Colon (tissue), 2 donors: ENCODE data around the gene OGG1.

ENCODE experiments used
- FAIRE-seq: peaks from 2 replicates; lab custom pipeline; 2012; peaks lifted over from hg19 to GRCh38; lab: Jason Lieb, UNC
- donor health status: control.
- donor health status: control.

The OGG1 gene

DNA sequence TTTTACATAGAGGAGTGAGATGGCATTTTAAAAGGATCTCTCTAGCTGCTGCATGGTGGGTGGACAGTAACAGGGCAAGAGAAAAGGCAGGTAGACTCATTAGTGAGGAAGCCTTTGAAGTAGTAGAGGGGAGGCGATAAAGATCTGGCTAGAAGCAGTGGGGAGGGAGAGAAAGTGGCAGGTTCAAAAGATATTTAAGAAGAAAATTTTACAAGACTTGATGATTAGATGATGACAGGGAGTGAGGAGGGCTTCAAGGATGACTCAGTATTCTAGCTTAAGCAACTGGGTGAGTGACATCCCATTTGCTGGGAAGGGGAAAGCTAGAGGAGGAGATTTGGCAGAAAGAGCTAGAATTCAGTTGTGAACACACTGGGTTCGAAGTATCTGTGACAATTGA is 22.0 kb upstream of the OGG1 start:
- FAIRE-seq = no peak

DNA sequence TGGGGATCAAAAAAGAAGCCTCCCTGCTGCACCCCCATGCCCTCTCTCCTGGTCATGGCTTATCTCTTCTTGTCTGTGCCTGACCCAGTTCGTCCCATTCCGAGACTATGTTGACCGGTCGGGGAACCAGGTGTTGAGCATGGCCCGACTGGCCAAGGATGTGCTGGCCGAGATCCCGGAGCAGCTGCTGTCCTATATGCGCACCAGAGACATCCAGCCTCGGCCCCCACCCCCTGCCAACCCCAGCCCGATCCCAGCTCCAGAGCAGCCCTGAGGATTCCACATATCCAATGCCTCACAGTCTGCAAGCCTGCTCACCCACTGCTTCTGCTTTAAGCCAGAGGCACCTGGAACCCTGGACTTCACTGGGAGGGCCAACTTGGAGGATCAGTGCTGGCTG is 20.3 kb upstream of the OGG1 start:
- no peak for FAIRE-seq

GRCh38 chr3:9730657-9731205 is 19.0 kb upstream of the OGG1 start:
- no peak for FAIRE-seq

DNA sequence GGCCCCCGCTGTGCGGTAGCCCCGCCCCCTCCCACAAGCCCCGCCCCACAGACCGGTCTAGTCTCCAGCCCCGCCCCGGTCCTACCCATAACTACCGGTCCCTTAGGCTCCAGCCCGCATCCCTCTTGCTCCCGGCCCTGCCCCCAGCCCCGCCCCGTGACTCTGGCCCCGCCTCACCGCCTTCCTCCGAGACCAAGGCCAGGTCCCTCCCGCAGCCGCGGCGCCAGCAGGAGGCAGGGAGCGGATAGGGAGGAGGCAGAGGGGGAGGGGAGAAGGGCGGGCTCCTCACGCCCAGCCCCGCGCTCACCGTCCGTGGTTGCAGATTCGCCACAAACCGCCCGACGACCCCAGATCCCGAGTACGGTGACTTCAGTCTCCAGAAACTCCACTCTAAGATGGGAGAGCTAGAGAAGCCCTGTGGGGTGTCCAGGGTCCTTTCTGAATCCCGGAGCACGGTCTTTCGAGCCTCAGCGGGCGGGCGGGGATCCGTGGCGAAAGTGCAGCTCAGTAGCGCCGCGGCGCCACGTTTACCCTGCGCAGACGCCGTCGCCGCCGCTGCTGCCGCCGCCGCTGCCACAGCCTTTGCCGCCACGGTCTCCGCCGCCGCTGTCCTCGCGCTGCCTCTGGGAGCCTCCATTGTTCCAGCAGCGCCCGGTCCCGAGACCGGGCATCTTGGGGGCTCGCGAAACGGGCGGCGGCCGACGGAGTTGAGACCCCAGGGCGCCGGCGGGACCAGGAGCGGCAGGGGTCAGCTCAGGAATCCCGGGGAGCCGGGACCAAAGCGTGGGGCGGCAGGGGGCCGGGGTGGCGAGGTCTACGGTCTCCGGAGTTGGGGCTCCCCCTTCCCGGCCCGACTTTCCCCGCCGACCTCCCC is 18.3 kb upstream of the OGG1 start, which contains the start of gene BRPF1:
BRPF1 (plus strand) TSS at position 530 of the 874 bp plus-strand sequence. CDS start 2,406 bp downstream, outside the sequence.
- no peak for FAIRE-seq

- no peak for FAIRE-seq
These were observed 17.5 kb upstream of the OGG1 start for GRCh38 chr3:9732080-9732739.

DNA sequence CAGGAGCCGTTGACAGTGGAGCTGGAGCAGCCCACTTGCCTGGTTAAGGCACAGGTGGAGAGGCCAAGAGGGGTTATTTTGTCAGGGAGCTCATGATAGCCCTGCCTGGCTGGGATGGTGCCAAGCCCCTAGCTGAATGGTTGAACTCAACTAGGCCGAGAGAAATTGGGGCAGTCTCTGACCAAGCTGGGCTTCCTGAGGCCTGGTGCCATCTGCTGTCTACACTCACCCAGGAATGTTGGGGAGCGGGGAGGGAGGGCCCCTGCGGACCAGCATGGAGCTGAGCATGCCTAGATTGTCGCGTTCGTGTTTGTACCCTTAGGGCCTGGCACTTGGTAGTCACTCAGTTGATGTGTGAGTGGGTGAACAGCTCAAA is 17.0 kb upstream of the OGG1 start:
- no peak for FAIRE-seq

DNA sequence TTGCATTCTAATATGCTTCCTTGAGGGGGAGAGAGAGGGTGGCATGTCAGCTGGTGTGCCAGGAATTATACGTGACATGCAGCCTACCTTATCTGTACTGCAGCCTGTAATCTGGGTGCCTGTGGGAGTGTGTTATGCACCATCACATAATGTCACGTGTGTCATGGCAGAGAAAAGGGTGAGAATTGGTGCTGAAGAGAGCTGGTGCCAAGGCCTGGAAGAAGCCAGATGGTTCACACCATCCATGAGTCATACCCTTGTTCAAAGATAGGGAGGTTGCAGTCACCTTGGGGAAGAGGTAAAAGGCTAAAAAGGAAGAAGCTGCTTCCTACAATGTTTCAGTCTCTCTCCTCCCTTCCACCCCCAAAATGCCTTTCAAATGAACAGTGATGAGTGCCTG is 12.9 kb upstream of the OGG1 start:
- no peak for FAIRE-seq

- FAIRE-seq = no peak
These were observed 10.6 kb upstream of the OGG1 start for GRCh38 chr3:9739181-9739580.

GRCh38 chr3:9742560-9742959 is 7.2 kb upstream of the OGG1 start:
- no peak for FAIRE-seq

GRCh38 chr3:9743548-9743947 is 6.2 kb upstream of the OGG1 start:
- FAIRE-seq = no peak

DNA sequence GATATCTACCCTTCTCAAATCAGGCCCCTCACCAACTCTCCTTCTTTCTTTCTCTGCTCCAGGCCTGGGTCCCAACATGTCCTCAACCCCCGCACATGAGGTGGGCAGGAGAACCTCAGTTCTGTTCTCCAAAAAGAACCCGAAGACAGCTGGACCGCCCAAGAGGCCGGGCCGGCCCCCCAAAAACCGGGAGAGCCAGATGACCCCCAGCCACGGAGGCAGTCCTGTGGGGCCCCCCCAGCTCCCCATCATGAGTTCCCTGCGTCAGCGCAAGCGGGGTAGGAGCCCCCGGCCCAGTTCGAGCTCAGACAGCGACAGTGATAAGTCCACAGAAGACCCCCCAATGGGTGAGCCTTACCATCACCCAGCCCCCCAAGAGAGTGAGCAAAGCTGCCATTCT is 5.6 kb upstream of the OGG1 start:
- no peak for FAIRE-seq

- no peak for FAIRE-seq
These were observed 4.2 kb upstream of the OGG1 start for GRCh38 chr3:9745521-9745920.

DNA sequence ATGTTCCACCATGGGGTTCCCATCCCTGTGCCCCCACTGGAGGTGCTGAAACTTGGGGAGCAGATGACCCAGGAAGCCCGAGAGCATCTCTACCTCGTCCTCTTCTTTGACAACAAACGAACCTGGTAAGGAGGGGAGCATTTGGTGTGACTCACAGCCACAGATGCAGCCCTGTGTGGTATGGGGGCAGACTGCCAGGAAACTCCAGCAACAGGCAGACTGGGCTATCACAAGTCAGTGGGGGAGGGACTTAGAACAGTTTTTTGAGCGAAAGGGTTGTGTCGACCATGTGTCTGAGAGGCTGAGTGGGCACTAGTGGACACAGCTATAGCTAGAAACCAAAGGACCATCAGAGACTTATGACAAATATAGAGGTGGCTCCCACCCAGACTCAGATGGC is 3.4 kb upstream of the OGG1 start:
- no peak for FAIRE-seq

- FAIRE-seq = no peak
These were observed 2.5 kb upstream of the OGG1 start for GRCh38 chr3:9747267-9747666.

DNA sequence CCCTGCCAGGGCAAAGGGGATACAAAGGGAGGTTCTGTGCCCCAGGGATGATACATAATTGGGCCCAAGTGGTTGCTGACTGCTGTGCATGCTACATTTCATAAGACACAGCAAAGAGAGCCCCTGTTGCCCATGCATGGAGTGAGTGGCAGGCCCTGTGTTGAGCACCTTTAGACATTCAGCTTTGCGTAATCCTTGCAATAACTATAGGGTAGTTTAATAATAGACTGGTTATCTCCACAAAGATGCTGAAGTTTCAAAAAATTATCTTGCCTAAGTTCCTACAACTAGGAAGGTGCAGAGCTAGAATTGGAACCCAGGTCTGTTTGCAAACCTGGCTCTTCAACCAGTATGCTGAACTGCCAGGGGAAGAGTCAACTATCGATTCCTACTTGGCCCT is 1.7 kb upstream of the OGG1 start:
- FAIRE-seq = no peak

DNA sequence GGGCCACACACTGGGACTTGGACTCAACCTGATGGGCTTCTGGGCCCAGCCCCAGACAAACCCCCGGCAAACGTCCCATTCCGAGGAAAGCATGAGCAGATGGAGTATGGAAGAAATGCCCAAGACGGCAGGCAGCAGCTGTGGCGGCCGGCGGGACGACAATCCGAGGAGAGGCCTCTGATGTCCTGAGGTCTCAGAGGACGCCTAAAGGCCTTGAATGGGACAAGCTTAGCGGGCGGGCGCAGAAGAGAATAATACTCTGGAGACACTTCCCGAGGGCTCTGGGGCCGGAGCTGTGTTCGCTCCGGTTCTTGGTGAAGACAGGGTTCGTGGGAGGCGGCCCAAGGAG is 482 bp upstream of the OGG1 start:
- FAIRE-seq = no peak

GRCh38 chr3:9750556-9751411 is 1.0 kb downstream of the OGG1 start:
- no peak for FAIRE-seq

DNA sequence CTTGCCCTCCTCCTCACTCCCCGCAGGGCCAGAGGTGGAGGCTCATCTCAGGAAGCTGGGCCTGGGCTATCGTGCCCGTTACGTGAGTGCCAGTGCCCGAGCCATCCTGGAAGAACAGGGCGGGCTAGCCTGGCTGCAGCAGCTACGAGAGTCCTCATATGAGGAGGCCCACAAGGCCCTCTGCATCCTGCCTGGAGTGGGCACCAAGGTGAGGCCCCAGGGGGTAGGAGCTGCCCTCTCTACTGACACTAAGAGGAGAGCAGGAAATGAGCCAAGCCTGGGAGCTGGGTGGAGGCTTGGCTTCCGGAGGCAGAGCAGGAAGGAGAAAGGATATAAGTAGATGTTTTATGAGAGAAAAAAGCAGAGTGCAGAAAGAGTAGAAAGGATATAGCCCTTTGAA is 4.9 kb downstream of the OGG1 start:
- no peak for FAIRE-seq

GRCh38 chr3:9757427-9757826 is 7.7 kb downstream of the OGG1 start:
- no peak for FAIRE-seq

DNA sequence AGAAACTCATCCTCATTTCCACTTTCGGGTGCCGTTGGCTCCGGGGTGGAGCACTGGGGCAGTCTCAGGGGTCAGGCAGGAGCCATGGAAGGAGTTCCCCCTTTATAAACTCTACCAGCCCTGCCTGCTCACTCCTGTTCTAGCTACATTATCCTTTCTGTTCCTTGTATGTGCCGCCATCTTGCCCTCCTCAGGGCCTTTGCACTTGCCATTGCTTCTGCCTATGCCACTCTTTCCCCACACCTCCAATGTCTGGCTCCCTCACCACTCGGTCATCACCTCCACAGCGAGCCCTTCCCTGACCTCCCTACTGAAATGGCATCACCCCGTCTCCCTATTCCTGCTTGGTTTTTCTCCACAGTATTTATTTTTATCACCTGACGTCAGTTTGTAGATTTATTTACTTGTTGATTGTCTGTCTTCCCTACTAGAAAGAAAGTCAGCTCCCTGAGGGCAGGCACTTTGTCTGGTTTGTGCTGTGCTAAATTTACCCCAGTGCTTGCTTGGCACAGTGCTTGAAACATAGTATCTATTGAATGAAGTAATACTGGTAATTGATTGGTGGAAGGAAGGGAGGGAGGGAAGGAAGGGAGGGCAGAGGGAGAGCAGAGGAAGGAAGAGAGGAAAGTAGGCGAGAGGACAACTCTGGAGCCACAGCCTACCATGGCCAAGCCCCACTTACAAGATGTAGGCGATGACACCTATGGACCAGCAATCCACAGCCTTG is 11.2 kb downstream of the OGG1 start:
- FAIRE-seq = no peak

DNA sequence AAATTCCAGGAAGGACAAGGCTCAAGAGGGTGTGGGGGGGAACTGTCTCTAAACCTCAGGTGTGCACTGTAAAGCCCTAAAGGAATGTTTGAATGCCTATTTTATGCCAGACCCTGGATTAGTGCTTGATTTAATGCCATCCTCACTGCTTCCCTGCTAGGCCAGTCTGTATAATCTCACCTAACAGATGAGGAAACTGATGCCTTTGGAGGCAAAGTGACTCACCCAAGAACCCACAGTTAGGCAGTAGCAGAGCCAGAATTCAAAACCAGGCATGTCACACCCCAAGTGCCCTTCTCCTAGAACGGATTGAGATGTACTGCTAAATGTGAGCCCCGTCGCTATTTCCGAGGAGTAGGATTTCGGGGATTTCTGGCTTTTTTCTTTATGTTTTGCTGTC is 12.2 kb downstream of the OGG1 start:
- FAIRE-seq = no peak

GRCh38 chr3:9762871-9763270 is 13.1 kb downstream of the OGG1 start:
- no peak for FAIRE-seq
